Right lobe of liver (tissue), 6 donors: ENCODE results near the gene ZNF333. TPM values are rescaled to one million over a fixed set of nuclear protein-coding genes. Genes with fewer than 3 reads are reported as not detected.
"Not testable (repeated sequence)": the region's sequence is repeated elsewhere in the genome, so short reads cannot be mapped to it uniquely, and the experiment has no call there.

Experiments
- ATAC-seq, 4 donors: fragments of 200-7000 bp; cut with Tn5 transposase; one replicate each; pipeline ENCODE4 v1.9.1; 2020; ENCODE audit warnings: mild to moderate bottlenecking in 4 of 4, moderate library complexity in 4 of 4
- DNase-seq, 3 donors: peaks; one replicate each; pipeline ENCODE4 v3.0.0-alpha.2; 2020
- H3K27ac ChIP-seq, 3 donors: fragments of 200-600 bp; one replicate each; pipeline ENCODE4 v1.8.0; 2022
- H3K27me3 ChIP-seq, 2 donors: fragments of 200-600 bp; one replicate each; pipeline ENCODE4 v1.8.0; 2022
- H3K36me3 ChIP-seq, 4 donors: fragments of 200-600 bp; sonication (generic) in 1 of 4; one replicate each; pipeline versions ENCODE4 v1.5.1 to v1.8.0; 2017 to 2022; ENCODE audit warnings: control low read depth in 1 of 4
- H3K4me1 ChIP-seq, 4 donors: fragments of 200-600 bp; sonication (generic) in 1 of 4; one replicate each; pipeline versions ENCODE4 v1.5.1 to v1.8.0; 2017 to 2022; ENCODE audit warnings: control low read depth in 1 of 4
- H3K4me3 ChIP-seq, 3 donors: fragments of 200-600 bp; one replicate each; pipeline ENCODE4 v1.8.0; 2022
- H3K9me3 ChIP-seq, 4 donors: fragments of 200-600 bp; sonication (generic) in 1 of 4; one replicate each; pipeline versions ENCODE4 v1.5.1 to v1.8.0; 2017 to 2022; ENCODE audit warnings: control low read depth in 1 of 4
- CTCF ChIP-seq, 4 donors: fragments of 200-600 bp in 3 of 4; fragments of 450-650 bp in 1 of 4; IDR thresholded peaks; one replicate each; pipeline versions ENCODE4 v1.5.1 to v1.8.0; 2016 to 2022; ENCODE audit warnings: antibody characterized with exemption in 4 of 4, mild to moderate bottlenecking in 2 of 4
- POLR2A ChIP-seq: fragments of 450-650 bp; IDR thresholded peaks from one replicate; pipeline ENCODE4 v1.6.1; 2017; ENCODE audit warnings: antibody characterized with exemption, mild to moderate bottlenecking
- WGBS: methylation state at CpG from one replicate; pipeline ENCODE4 v1.1.6; 2018; ENCODE audit warnings: low coverage, low lambda C conversion rate; ENCODE audit not compliant: insufficient coverage; ENCODE audit errors: missing lambda C conversion rate; 5-methylcytosine and 5-hydroxymethylcytosine counted together
- intact Hi-C, 2 donors: fragments of 100-400 bp; cut with DNase I; formaldehyde crosslinking; loops; one replicate each; pipeline versions ENCODE4 v1.11.2 to v1.14.1; 2022
- total RNA-seq, 6 experiments: library from RNA; depleted of rRNA in 2 of 6; stranded (reverse); fragments of >200 nt in 2 of 6; fragmentation: NEBNext Ultra II Directional in 3 of 6; extraction: Animal tissue kit (Norgen Biotek cat#: 25700) in 3 of 6; gene quantifications; one replicate each; pipeline versions ENCODE4 v1.1.0 to v1.2.4, GENCODE V29; 2016 to 2023
- donor health status: DM: no; HTN: yes; CAD: no.
- donor health status: DM: no; HTN: no; CAD: no.
- donor health status: DM: no; HTN: no; CAD: no.
- donor health status: DM: no; HTN: yes; CAD: no.
- donor health status: DM: no; HTN: yes; CAD: no.

The ZNF333 gene
- total RNA-seq, 6 experiments from 2014 or later, result 2.5 to 6.1 (median 3.8) TPM

- Histone ChIP-seq H3K4me3 (peak overlapping the region; percentile 14 to 33 (median 16)), H3K4me1 (no peaks in the 10 kb centered on the region), H3K9me3 (no peaks in the 10 kb centered on the region), H3K27me3 (no peaks in the 10 kb centered on the region), H3K36me3 (no peaks in the 10 kb centered on the region), H3K27ac (no peak overlapping the region)
- DNase-seq (peak; percentile 44 to 70 (median 45)), ATAC-seq (peak; percentile 22 to 49 (median 43))
- WGBS, result 5% methylated on average over 16 of the region's 22 CpGs
- intact Hi-C loops, result no loop called here
- no peak for TF ChIP-seq POLR2A
- no peak for TF ChIP-seq CTCF (IDR thresholded peaks at IDR 0.05)
These were observed 86.2 kb downstream of the ZNF333 start for GRCh38 chr19:14775869-14776586.

GRCh38 chr19:14777645-14778044, 87.8 kb downstream of the ZNF333 start:
- H3K9me3 ChIP-seq, H3K27ac ChIP-seq, ATAC-seq, H3K36me3 ChIP-seq, DNase-seq, H3K27me3 ChIP-seq, intact Hi-C loops, H3K4me1 ChIP-seq, H3K4me3 ChIP-seq: not testable (repeated sequence)
- WGBS, result 94% methylated on average over 4 of the region's 4 CpGs

GRCh38 chr19:14778110-14778845, 88.4 kb downstream of the ZNF333 start, which contains the start of gene ADGRE2:
TSS of gene ADGRE2 (minus strand) at chr19:14778560. CDS start at chr19:14776756, 1,804 bp downstream.
- intact Hi-C loops, H3K9me3 ChIP-seq, H3K4me1 ChIP-seq, H3K4me3 ChIP-seq, H3K36me3 ChIP-seq, H3K27ac ChIP-seq, H3K27me3 ChIP-seq, ATAC-seq: not testable (repeated sequence)
- WGBS, result 54% methylated on average over 12 of the region's 12 CpGs
- peak in 2 of 3 donors; percentile 16 to 32 for DNase-seq

DNA sequence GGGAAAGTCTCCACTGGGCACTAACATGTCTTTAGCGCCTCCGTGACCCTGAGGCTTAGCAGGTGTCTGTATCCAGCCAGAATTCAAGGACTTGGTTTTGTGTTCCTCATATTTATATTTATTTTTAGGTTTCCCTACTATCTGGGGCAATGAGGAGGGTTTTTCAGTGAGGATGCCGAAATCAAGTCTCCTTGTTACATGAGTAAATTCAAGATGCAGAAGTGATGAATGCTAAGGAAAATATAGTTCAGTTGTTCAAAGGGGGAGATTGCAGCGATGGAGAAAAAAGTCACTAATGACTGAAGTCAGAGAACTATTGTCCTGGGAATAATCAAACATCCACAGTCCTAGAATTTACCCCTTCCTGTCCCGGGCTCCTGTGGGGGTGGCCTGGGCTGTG, 89.3 kb downstream of the ZNF333 start:
- no peaks in the 10 kb centered on the region for H3K9me3 ChIP-seq
- no peak overlapping the region for H3K4me3 ChIP-seq
- H3K27ac ChIP-seq, result no peak overlapping the region
- intact Hi-C loops, result no loop called here
- no peak for TF ChIP-seq CTCF (IDR thresholded peaks at IDR 0.05)
- TF ChIP-seq POLR2A, result no peak
- ATAC-seq, result no peak
- no peaks in the 10 kb centered on the region for H3K4me1 ChIP-seq
- WGBS, result 55% methylated on average over 5 of the region's 5 CpGs
- H3K36me3 ChIP-seq, result no peaks in the 10 kb centered on the region
- H3K27me3 ChIP-seq, result no peaks in the 10 kb centered on the region
- no peak for DNase-seq

DNA sequence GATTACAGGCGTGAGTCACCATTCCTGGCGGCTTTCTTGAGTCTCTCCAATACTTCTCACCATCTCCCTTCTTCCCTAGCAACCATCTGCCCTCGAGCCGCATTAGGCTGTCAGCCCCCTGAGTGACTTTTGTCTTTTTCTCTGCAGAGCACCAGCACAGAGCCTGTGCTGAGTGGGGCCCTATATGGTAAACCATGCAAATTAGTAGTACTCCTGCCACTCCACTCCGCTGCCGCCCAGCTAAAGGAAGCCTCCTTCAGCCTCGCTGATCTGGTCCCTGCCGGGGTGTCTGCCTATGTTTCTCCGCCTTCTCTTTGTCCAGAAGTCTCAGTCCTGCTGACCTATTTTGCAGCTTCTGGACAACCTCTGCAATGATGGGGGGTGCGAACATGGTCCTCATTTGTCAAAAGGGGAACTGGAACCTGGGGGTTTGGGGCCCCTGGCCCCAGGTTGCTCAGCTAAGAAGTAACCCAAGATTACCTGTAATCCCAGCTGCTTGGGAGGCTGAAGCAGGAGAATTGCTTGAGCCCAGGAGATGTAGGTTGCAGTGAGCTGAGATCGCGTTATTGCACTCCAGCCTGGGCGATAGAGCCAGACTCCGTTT, 90.9 kb downstream of the ZNF333 start:
- H3K9me3 ChIP-seq, ATAC-seq, H3K4me3 ChIP-seq, H3K36me3 ChIP-seq, H3K4me1 ChIP-seq, H3K27ac ChIP-seq, intact Hi-C loops, H3K27me3 ChIP-seq: not testable (repeated sequence)
- peak in 2 of 3 donors; percentile 10 to 24 for DNase-seq
- WGBS, result 54% methylated on average over 10 of the region's 14 CpGs

- peak in 1 of 3 donors; percentile 28 for DNase-seq
- WGBS, result 74% methylated on average over 17 of the region's 17 CpGs
These were observed 92.1 kb downstream of the ZNF333 start for GRCh38 chr19:14781713-14782536.

More at GRCh38 chr19:14781713-14782536, 92.1 kb downstream of the ZNF333 start:
- H3K36me3 ChIP-seq, H3K27me3 ChIP-seq, intact Hi-C loops, H3K4me3 ChIP-seq, ATAC-seq, H3K27ac ChIP-seq, H3K9me3 ChIP-seq, H3K4me1 ChIP-seq: not testable (repeated sequence)
